GM19193 (cell line): ENCODE results near the gene ST6GALNAC1.

Experiments
- POLR2A ChIP-seq: IDR thresholded peaks from 4 replicates; pipeline ENCODE4 v1.6.1; 2011; ENCODE audit not compliant: insufficient read depth, insufficient read length; ENCODE audit errors: extremely low read depth

Gene ST6GALNAC1

DNA sequence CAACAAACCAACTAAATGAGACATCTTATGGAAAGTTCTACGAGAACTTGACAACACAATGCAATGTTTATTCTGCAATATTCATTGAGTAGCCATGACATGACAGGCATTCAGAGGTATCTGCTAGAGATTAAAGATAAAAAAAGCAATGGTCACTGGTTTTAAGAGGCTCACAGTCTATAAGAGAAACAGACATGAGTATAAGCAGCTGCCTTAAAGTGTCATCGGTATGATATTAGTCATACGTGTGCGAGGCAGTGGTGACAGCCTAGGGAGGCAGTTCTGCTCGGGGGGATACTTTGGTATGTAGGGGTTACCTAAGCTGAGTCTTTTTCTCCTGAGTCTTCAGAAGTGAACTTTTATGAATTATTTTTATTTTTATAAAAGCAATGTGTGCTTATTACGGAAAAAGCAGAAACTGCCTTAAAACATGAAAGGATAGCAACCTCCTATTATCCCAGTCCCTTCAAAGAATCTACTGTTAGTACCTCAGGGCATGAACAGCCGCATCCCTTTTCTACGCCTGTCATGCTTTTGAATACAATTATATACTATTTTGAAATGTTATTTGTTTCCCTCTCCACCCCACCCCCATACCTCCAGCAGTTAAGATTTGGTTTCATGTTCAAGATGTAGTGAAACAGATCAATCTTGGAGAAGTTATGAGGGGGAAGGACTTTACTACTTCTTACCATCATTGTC is 7.7 kb downstream of the ST6GALNAC1 start:
- TF ChIP-seq POLR2A: no peak

DNA sequence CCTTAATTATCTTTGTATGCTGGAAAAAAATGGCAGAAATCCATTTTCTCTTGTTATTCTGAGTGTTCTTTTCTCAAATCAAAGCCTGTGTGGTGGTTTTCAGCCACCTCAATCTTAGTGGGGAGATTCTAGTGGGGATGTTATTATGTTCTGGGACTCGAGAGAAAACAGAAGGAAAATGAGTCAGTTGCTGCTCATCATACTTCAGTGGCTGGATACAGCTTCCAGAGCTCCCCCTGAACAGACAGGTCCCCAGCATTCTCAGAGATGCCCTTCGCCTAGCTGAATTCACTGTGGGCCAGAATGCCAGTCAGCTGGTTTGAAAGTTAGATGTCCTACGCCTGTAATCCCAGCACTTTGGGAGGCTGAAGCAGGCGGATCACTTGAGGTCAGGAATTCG is 8.5 kb downstream of the ST6GALNAC1 start:
- no peak for TF ChIP-seq POLR2A

DNA sequence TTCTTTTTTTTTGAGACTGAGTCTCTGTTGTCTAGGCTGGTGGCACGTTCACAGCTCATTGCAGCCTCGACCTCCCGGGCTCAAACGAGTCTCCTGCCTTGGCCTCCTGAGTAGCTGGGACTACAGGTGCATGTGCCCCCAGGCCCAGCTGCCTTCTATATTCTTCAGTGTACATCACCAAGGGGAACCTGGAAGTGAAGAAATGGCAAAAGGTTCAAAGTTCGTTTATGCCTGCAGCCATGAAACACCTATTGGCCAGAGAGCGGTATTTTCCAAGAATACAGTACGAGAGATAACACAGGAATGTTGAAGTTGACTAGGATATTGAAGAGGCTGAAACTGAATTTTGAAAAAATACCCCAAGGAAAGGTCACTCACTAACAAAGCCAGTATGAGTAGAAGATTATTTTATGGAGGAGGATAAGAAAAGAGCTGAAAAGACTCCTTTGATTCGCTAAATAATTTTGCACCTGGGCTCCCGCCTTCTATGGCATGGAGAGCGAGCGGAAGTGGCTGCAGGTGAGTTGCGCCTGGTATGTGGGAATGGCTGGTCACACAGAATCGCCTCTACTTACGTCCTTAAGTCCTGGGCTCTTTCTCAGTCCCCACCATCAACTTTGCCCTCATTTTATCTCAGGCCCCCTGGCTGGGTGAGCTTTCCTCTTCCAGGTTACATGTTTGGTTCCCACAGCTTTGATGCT is 9.8 kb downstream of the ST6GALNAC1 start:
- no peak for TF ChIP-seq POLR2A

DNA sequence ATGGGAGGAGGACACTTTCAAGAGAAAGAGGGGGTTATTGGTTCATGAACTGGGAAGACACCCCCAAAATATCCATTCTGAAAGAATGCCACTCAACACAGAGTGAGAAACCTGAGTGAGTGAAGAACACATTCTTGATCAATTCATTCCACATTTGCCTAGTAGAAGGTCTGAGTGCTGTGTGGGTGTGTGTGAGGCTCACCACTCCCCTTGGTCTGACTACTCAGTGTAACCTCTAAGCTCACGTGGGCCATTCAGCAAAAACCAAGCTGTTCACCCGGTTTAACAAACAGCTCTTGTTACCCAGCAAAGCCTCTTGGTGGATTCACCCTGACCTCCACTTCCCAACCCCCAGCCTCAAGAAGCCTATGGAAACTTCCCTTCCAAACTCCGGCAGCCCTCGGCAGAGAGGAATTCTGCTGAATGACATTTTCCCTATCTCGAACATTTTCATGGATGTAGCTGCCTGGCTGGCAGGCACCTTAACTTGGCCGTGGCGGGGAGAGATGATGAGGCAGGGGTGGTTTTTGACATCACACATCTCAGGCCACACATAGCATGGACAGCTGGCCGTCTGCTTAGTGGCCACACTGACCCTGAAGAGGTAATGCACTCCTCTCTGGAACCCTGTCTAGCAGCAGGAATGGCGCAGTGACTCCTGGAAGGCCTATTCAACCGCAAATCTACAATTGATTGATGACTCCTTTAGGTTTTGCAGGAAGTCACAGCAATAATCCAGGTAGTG is 11.6 kb downstream of the ST6GALNAC1 start:
- TF ChIP-seq POLR2A: no peak

DNA sequence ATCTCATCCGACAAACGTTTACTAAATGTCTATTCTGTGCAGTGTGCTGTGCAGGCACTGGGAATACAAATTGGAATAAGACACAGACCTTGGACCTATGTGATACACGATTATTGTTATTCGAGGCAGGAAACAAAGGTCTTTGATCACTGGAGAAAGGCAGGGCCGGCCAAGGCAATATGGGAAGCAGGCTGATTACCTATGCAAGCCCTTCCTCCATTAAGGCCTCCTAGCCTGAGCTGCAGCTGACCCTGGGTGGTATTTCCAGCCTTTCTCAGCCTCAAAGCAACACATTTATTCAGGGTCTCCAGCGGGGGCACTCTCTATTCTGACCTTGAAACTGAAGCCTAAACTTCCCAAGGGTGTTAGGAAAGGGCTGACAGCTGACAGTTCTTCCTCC is 13.4 kb downstream of the ST6GALNAC1 start:
- TF ChIP-seq POLR2A: no peak

DNA sequence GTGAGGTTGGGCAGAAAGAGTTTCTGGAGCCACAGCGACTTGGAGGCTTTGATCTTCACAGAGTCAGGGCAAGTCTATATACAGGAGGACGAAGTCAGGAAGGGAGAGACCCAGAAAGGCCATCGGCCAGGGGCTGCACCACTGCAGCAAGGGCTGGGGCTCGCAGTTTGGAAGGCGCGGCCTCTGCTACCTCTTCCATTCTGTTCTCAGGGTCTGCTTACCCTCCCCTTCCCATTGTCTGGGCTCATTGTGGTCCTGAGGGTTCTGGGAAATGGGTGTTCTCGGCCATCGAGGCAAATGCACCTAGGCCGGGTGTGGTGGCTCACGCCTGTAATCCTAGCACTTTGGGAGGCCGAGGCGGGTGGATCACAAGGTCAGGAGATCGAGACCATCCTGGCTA is 16.0 kb downstream of the ST6GALNAC1 start:
- TF ChIP-seq POLR2A: no peak

DNA sequence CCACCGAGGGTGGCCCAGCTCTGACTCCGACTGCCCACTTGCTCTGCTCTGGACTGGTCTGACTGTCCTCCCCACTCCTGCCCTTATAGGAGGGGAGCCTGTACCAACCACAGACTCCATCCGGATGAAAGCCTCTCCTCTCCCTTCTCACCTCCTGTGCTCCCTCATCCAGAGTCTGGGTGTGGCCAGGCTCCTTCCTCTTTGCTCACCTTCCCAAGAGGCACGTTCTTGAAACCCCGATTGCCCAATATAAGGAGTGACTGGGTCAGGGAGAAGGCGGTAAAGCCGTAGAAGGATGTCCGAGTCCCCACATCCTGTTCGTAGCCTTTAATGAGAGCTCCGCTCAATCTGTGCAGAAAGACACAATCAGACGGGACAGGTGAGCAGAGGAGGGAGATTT is 17.1 kb downstream of the ST6GALNAC1 start:
- no peak for TF ChIP-seq POLR2A

DNA sequence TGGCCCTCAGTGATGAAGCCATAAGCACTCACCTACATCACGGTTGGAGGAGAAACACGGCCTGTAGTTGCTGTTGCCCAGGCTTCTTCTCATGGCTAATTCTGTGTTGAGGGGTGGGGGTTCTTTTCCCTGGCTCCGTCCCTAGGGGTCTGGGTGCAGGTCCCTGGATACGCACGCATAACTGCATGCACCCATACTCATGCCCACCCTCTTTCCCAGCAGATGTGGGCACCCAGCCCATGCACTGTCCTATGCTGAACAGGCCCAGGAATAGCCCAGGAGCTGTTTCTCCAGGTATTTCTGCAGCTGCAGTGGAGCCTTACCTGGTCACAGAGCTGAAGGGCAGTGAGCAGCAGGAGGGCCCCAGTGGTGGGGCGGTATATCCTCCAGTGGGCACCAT is 18.1 kb downstream of the ST6GALNAC1 start:
- TF ChIP-seq POLR2A: no peak

DNA sequence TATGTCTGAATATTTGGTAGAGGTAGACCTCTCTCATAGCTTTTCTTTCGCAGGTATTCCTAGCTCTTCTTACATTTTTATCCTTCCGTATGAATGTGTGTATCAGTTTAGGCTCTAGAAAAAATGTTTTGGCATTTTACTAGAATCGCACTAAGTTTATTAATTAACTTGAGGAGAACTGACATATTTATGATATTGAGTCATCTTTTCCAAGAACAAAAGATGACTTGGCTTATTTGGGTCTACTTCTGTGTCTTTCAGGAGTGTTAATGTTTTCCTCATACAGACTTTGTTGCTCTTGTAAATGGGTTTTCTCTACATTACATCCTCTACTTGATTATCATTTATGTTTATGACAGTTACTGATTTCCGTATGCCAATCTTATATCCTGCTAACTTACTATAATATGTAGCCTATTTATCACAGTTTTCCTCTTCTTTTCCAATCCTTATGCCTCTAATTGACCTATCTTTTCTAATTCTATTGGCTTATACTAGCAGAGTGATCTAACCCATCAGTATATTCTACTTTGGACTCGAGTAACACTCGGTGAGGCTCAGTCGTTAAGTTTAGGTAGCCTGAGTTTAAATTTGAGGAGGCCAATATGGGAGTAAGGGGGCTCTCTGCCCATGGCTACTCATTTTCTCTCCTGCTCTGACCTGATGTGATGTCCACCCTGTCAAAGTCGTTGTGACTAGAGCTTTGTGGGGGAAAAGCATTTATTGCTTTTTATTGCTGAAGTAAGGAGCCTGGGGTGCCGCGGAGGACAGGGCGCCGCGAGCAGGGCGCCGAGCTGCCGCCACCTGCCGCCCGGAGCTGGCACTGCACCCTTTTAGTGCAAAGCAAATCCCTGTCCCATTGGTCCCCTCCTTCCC is 20.0 kb downstream of the ST6GALNAC1 start:
- TF ChIP-seq POLR2A: no peak

DNA sequence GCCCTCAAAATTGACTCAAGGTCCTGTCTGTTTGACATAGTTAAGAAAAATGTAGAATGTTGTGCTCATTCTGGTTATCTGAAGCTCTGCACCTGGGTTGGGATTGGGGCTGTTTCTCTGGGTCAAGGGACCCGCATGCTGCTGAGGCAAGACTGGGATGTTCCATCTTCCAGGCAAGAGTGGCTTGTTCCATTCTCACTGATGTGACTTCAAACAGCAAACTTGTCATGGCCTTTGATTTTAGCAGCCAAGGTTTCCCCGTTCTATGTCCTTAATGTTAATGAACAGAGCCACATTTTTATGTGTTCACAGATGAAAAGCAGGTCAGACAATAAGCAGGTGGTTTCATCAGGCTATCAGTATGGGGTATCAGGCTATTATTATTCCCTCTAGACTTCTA is 25.7 kb downstream of the ST6GALNAC1 start:
- TF ChIP-seq POLR2A: no peak

DNA sequence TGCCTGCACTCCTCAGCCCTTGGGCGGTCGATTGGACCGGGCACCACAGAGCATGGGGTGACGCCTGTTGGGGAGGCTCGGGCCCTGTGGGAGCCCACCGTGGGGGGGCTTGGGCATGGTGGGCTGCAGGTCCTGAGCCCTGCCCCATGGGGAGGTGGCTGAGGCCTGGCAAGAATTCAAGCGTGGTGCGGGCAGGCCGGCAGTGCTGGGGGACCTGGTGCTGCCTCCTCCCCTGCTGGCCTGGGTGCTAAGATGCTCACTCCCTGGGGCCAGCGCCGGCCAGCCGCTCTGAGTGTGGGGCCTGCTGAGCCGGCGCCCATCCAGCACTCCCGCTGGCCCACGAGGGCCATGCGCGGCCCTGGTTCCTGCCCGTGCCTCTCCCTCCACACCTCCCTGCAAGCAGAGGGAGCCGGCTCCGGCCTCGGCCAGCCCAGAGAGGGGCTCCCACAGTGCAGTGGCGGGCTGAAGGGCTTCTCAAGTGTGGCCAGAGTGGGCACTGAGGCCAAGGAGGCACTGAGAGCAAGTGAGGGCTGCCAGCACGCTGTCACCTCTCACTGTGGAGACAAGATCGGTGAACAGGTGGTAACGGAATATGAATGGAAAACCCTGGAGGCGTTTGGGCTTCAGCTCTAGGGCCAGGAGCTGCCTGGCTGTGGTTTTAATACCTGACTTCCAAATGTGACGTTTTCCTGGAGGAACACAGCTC is 28.5 kb downstream of the ST6GALNAC1 start:
- TF ChIP-seq POLR2A: no peak

DNA sequence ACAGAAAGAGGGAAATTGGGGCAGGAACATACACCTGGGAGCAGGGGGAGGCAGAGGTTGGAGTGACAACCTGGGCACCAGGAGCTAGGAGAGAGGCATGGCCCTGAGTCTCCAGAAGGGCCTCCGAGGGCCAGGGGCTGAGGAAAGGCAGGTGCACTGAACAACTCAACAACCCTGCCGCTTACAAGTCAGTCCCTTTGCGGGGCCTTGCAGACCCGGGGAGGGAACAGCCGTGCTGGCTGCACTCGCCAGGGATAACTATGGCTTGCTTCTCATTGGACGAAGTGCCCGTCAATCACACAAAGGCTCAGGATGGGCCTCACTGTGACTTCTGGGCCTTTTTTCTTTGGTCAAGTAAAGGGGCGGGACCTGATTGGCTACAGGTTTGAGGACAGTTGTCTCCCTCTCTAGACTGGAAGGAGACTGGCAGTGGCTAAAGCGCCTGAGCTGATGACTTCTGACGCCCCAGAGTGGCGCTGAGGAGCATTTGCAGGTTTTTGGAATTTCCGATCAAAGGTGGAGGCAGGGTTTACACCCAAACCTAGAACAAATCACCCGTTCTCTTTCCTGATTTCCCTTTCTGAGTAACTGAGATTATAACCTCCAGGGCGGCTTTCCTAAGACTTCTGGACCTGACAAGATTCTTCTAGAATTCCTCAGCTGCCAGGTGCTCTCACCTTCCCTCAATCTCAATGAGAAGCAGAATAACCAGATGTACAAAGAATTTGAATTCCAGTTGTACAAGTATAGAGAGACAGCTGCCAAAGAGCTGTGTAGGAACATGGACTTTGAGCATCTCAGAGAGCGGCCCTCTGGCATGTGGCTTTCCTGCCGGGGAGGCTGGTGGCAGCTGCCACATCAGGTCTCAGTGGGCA is 30.3 kb downstream of the ST6GALNAC1 start:
- TF ChIP-seq POLR2A: no peak

DNA sequence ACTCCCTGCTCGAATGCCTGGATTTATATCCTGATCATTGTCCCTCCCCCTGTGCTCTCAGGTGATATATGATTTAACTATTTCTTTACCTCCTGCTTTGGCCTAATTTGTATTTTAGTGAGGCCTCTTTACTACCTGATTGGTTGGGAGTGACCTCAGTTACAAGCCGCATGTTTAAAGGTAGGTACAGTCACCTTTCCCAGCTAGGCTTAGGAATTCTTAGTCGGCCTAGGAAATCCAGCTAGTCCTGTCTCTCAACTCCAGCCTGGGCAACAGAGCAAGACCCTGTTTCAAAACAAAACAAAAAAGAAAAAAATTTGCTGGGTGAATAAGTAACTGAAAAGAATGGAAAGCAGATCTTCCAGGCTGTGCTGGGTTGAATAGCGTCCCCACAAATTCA is 31.1 kb downstream of the ST6GALNAC1 start:
- no peak for TF ChIP-seq POLR2A

DNA sequence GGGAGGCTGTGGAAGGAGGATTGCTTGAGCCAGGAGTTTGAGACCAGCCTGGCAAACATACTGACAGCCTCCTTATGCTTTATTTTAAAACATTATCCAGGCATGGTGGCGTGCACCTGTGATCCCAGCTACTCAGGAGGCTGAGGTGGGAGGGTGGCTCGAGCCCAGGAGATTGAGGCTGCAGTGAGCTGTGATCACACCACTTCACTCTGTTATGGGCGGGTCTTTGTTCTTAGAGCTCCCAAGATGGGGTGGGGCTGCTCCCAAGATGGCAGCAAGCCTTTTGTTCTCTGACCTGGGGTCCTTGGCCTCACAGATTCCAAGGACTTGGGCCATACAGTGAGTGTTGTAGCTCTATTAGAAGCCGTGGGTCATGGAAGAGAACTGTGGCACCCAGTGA is 31.8 kb downstream of the ST6GALNAC1 start:
- TF ChIP-seq POLR2A: no peak

DNA sequence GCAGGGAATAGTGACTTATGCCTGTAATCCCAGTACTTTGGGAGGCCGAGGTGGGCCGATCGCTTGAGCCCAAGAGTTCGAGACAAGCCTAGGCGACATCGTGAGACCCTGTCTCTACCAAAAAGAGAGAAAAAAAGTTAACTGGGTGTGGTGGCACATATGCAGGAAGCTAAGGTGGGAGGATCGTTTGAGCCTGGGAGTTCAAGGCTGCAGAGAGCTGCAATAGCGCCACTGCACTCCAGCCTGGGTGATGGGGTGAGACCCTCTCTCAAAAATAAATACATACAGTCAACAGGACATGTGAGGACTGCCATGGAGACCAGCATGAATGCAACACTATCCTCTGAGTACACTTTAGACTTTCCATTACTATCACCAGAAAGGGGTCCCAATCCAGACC is 42.5 kb downstream of the ST6GALNAC1 start:
- TF ChIP-seq POLR2A: no peak
